Ramos (cell line): ENCODE results near the gene OTX2.

Experiments
- in situ Hi-C: fragments of 300-500 bp; cut with MboI; formaldehyde crosslinking; loops from one replicate; pipeline ENCODE4 v1.14.3; 2022; ENCODE audit warnings: low sequenced_read_pairs; ENCODE audit not compliant: unreplicated experiment

OTX2 gene

DNA sequence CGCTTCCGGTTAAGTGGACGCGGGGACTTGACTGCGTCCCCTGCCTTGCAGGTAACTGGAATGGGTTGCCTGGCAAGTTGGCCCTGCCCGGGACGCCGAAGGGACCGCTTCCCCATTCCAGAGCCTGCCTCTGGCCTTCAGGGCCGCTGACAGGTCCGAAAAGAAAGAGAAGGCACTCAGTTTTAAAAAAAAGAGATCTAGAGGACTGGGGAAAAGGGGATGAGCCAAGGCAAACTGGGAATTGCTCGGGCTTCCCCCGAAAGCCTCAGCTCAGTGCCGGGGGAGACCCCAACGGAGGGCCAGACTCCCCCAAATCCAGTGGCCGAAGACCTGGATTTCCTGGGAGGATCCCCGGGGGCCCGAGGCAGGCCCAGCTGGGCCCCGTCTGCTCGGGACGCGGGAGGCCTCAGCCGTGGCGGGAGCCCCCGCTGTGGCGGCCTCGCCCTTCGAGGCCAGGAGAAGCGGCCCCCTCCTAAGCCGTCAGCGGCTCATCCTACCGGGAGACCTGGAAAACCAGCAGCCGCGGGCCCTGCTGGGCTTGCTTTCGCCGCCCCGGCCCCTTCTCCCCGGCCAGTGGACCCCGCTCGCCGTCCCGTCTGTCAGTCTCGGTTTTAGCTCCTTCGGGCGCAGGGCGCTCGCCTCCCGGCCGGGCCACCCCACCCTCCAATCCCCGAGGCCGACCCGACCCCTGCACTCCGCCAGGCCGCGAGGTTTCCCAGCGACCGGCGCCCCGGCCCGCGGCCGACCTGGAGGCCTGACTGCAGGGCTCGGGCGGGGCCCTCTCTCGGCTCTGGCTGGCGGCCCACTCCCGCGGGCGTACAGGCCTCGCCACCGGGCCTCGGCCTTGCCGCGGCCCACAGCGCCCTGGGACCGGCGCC is 12.5 kb downstream of the OTX2 start:
- in situ Hi-C loops: no loop called here

DNA sequence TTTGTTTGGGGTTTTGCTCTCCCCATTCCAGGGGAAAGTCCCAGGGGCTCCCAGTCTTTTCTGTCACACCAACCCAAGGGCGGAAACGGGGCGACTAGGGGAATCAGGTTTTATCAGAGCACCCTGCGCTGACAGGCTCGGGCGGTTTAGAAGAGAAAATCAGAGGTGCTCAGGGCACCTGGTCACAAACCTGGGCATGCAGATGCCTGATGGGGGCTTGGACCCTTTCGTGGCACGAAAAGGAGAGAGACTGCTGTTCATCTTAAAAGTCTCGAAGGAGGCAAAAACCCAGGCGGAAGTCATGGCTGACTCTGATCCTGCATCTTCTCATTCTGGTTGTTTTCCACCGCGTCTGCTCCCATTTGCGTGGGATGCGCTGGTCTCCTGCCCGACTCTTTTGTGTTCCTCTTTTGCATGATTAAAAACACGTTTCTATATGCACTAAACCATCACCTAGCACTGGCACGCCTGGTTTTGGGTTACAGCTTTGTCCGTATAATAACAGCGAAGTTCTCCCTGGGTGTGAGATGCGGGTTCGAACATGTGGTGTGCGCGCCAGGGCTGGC is 13.2 kb downstream of the OTX2 start:
- in situ Hi-C loops: no loop called here

DNA sequence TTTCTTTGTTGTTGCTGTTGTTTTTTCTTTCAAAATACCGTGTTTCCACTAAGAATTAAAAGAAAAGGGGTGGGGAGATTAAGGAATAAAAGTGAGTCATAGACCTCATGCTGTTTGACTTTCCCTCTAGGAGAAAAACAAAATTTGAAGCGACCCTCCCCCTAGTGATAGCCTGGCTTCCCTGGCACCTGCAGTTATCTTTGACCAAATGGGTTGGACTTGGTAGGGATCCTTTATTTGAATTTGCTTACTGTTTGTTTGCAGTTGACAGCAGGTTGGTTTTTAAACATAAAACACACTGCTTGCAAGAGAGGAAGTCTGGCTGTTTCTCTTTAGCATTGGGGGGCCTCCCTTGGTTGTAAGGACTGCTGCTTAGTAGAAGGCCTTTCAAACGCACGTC is 14.0 kb downstream of the OTX2 start:
- in situ Hi-C loops: no loop called here

DNA sequence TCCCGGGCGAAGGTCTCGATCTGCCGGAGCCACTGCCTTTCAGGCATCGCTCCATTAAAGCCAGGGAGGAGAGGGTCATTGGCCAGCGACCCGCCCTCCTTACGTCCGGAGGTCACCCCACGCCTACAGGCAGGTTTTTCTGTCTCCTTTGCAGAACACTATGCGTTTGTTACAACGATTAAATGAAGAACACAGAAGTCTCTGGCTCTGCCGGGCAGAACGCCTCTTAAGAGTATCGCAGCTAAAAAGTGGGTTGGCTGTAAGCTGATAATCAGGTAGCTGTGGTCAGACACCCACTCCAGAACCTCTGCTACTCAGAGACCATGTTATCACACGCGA is 15.0 kb downstream of the OTX2 start:
- in situ Hi-C loops: no loop called here

DNA sequence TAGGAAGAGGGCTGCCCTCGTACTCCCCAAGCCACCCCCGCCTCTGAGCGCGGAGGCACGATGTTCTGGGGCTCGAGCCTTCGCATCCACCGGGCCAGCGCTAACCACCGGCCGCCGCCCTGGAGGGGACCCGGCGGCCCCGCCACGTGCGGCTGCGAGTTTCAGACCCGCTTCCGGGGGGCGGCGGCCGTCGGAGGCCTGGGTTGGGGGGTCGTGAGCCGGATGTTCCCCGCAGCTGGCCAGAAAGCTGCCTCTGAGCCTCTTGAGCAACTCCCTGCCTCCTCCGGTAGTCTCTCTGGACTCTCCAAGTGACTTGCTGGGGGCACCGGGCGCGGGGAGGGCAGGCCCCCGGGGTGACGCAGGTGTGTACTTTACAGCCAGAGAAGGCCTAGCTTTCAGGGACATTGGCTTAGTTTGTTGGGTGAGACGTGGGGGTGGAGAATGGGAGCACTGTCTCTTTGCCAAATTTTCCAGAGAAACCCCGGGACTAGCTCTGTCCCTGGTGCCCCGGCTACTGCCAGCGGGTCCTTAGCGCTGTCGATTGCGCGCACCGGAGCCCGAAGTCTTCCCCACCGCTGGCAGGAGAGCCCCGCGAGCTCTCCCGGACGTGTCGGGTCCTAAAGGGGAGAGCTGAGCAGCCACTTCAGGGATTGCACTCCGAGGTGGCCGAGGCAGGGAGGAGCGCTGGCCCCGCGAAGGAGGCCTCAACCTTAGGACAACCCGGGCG is 15.6 kb downstream of the OTX2 start:
- in situ Hi-C loops: no loop called here

DNA sequence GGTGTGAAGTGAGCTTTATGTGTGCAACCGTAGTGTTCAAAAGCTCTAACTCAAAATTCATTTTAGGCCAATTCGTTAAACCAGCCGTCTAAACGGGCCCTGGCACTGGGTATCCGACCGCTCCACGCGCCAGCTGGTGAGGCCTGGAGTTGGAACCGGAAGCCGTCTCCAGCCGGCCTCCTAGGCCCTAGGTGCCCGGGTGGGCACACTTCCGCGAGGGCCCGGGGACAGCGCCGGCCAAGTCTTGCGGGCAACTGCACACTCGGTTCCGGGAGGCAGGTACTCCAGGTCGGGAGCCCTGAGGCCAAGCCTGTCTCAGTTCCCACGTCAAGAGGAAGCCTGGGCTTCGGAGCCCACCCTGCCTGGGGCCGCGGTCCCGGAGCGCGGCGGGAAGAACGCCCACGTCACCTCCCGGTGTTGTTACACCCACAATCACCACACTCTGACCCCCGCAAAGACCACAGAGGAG is 16.2 kb downstream of the OTX2 start:
- in situ Hi-C loops: no loop called here

DNA sequence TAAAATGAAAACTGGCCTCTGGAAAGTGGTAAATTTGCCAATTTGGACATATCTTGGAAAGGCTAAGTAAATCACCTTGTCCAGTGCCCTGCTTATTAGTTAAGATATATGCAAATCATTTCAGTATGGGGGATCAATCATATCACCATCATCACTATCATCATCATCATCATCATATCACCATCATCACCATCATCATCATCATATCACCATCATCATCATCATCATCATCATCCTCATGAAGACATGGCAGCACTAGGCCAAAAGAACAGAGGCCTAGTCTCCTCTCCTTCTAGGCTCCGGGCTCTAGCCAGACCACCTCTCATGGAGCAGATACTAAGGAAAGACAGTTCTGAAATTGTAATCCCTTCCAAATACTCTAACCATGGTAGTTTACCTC is 20.3 kb downstream of the OTX2 start:
- in situ Hi-C loops: no loop called here

DNA sequence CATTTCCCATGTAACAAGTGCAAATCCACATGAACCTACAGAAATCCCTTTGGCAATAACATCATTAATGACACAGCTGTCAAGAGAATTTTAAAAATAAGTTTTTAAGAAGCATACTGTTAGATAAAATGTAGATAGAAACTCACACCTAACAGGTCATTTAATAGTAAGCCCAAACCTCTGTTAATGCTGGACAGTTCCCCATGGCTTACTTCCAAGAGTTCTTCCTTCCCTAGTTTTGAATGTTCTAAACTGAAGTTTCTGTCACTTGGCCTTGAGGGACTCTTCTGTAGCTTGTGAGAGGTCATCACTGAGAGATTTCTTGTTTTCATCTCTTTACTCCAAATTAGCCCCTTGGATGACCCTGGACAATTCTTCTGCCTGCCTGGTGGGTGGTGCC is 22.7 kb downstream of the OTX2 start:
- in situ Hi-C loops: no loop called here

DNA sequence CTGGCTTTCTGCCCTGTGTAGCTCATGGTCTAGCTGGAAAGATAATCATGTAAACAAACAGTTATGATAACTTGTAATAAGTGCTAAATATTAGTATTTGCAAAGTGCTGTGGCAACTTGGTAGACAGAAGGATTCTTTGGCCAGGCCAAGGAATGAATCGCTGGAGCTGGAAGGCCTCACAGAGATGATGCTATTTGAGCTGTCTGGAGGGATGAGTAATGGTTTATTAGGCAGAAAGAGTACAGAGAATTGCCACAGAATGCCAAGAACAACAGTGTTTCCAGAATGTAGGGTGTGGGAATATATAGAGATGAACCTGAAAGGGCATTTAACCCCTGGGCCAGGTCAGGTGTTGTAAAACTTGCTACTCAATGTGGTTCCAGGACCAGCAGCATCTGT is 27.6 kb downstream of the OTX2 start:
- in situ Hi-C loops: no loop called here

DNA sequence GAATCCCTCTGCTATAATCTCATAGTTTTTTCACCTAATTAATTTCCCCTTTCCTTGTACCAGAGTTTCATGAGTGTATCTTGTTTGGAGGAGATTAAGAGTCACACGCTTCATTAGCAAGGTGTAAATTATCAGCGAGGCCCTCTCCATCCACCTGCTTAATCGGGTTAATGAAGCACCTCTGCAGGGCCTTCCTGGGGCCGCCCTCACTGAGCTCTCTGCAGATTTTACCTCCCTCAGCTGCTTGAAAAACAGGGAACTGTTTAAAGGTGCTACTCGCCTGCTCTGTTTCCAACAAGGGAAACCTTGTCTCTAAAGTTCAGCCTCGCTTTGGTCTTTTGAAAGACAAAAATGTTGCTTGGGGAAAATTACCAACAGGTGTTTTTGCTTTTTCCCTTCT is 35.8 kb downstream of the OTX2 start:
- in situ Hi-C loops: no loop called here

DNA sequence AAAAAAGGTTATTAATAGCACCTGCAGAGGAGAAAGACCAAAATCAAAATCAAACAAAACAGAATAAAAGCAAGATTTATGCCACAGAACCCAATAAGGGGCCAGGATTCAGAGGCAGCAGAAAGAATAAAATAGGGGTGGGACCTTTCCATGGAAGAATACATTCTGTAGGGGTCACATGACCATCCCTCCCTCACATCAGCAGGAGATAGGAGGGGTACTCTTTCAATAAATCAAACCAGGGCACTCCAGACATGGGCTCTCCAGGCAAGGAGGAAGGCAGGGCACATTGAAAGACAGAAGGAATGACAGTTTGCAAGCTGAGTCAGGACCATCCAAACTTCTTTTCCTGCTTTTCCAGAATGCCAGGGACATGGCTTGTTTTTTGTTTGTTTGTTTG is 39.8 kb downstream of the OTX2 start:
- in situ Hi-C loops: no loop called here

DNA sequence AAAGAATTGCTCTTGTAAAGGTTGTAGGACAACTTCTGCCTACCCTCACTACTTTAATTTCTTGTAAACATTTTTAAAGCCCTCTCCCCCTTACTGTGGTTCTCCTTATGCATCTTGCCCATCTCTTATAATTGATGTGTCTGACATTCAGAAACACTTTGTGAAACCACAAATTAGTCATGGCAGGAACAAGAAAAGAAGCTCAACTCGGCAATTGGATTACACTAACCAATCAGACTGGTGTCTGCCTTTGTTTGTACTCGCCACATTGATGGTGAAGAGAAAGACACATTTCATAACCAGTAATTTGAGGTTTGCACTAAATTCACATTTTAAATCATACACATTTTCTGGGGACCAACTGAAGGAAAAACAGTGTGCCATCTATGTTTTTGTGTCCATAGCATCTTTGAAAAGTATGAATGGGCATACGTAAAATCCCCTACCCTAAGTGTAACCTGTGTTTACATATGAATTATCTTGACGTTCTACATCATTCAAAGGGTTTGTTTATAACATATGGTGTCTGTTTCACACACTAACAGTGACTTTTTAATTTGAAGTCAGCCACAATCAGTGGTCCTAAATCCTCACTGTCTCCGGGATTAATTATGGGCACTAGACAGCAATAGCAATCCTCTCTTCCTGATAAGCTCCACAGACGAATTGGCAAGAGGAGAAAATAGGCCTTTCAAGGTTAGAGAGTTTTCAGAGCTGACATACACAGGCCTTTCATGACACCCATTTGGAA is 49.9 kb downstream of the OTX2 start:
- in situ Hi-C loops: no loop called here

DNA sequence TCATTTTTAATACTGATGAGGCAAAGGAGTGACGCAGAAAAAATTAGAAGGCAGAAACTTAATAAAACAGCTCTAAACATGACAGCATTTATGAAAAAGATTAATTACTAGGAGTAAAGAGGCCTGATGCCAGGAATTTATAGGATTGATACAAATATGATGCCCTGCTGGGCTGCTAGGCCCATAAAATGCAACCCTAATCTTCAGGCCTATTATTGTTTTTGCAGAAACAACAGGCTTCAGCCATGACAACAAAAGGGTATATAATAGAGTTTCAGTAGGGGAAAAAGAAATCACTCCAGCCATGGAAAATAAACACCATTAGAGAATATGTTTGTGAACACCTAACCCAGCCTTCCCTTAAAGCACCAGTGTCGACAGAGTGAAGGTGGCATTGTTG is 50.6 kb downstream of the OTX2 start:
- in situ Hi-C loops: no loop called here

DNA sequence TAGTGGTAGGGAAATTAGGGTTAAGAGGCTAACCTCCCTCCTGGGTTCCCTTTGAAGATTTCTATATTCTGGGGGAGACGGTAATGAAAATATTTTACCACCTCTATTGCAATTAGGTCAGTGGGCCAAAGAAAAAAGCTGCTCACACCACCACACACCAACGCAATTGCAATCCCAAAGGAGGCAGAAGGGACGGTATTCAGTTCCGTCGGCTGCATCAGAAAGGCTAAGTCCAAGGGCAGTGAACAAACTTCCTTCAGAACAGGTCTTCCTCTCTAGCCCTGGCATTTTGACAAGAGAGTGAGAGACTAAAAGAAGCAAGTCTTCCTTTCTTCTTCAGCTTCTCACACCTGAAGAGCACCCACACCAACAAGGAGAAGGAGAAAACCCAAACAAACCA is 51.2 kb downstream of the OTX2 start:
- in situ Hi-C loops: no loop called here

DNA sequence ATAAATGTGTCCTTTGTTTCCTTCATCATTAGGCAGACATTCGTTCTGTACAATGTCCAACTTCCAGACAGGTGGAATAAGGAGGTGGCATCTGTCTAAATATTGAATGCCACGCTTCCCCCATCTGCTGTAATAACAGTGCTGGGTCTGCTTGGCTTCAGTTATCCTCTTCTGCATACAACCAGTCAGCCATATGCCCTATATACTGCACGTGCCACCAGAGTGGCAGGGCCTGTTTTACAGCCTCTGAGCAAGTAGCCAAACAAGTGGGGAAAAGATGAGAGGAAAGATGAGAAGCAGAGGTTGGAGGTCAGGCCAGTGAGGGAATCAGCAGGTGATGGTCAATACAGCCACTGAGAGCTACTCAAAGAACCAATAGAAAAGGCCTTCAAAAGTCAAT is 55.4 kb downstream of the OTX2 start:
- in situ Hi-C loops: no loop called here

DNA sequence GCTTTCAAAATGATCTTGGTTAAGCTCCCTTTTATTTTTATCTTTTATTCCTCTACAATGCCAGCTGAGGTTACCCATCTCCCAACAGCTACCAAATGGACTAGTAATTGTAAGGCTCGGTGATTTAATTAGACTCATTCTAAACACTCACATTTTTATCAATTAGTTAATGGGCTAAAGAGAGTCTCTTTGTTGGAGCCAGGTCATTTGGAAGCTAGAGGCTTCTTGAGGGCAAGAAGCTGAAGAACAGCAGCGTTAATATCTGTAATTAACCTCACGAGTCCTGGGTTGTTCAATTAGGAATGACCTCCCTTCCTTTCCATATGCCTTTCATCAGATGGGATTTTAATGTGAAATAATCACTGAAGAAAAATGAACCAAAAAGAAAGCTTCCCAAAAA is 56.9 kb downstream of the OTX2 start:
- in situ Hi-C loops: no loop called here

DNA sequence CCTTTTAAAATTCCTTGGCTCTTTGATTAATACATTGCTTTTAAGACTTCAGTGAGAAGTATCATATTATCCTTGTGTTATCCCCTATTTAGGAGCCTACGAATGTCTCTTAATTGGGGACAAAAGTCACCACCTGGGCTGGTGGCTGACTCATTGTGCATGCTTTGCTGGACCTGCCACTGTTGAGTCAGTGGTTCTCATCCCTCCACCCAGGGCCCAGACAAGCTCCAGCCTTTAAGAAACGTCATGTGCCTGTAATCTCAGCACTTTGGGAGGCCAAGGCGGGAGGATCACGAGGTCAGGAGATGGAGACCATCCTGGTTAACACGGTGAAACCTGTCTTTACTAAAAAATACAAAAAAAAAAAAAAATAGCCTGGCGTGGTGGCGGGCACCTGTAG is 57.9 kb downstream of the OTX2 start:
- in situ Hi-C loops: no loop called here

DNA sequence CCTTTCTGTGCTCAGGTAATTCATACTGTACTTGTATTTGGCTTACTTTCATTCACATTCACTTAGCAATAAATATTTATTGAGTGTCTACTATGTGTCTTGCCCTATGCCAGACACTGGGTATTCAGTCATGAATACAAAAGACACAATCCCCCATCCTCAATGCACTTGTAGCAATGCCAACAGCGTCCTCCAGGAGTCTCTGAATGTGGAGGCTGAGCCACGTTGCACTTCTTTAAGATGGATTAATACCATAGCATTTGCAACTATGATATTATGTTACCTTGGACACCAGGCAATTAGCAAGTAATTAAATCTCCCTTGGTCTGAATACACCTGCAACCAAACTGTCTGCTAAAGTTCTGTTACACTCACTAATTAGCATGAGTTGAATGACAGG is 58.8 kb downstream of the OTX2 start:
- in situ Hi-C loops: no loop called here
